ENCODE results near the gene TSSK3. TPM values are rescaled to one million over a fixed set of nuclear protein-coding genes. Genes with fewer than 3 reads are reported as not detected.
A peak's percentile ranks its signal among the peaks of the same experiment; 100 is the strongest.

TSSK3 gene
- total and polyA plus RNA-seq, 2 donors (not counting 1 experiment from before 2014, with no cell fraction given): 1.8 to 11.6 TPM

GRCh38 chr1:32352239-32352745 lies 10.0 kb upstream of the TSSK3 start:
- Mint-ChIP-seq H3K27me3 (no peaks in the 10 kb centered on the region), H3K4me3 (peak overlapping the region; percentile 88), H3K9me3 (ENCODE audit: insufficient read depth) (no peaks in the 10 kb centered on the region), H3K4me1 (peaks cover 22% of the 10 kb centered on the region), H3K27ac (peak overlapping the region; percentile 46)
- Histone ChIP-seq H3K4me2 (replicated peaks; ENCODE audit: low read depth, low read length, poor library complexity, severe bottlenecking) (peak overlapping the region; percentile 99), H3K27me3 (replicated peaks in 1 of 4; ENCODE audit: control extremely low read depth in 1 of 4, control insufficient read depth in 3 of 4, insufficient read depth in 4 of 4, low read length in 3 of 4) (no peaks in the 10 kb centered on the region), H3K9ac (ENCODE audit: low read length) (peak overlapping the region; percentile 80), H3K36me3 (replicated peaks in 1 of 2; ENCODE audit: control extremely low read depth in 1 of 2, control insufficient read depth in 1 of 2, extremely low read depth in 1 of 2, insufficient read depth in 2 of 2, low read length in 1 of 2) (no peaks in the 10 kb centered on the region), H3K9me3 (ENCODE audit: control extremely low read depth in 1 of 3, control insufficient read depth in 2 of 3, insufficient read depth in 1 of 3, low read length in 2 of 3) (peaks cover 0 to 15% (median 4%) of the 10 kb centered on the region in 3 donors), H3K4me1 (ENCODE audit: control insufficient read depth in 2 of 2, insufficient read depth in 2 of 2, low read length in 2 of 2) (peaks cover 14 to 27% of the 10 kb centered on the region in 2 donors), H3K4me3 (ENCODE audit: control extremely low read depth in 1 of 5, extremely low read depth in 1 of 5, insufficient read depth in 1 of 5, low read depth in 2 of 5, low read length in 4 of 5) (peak overlapping the region in 4 of 5 experiments; percentile 62 to 75 (median 65)), H3K27ac (ENCODE audit: low read length in 2 of 2) (peak overlapping the region; percentile 54 to 91), H2AFZ (ENCODE audit: insufficient read depth, low read depth, low read length, poor library complexity, severe bottlenecking) (peak overlapping the region; percentile 95), H4K20me1 (ENCODE audit: control insufficient read depth, insufficient read depth, low read length, poor library complexity, severe bottlenecking) (no peaks in the 10 kb centered on the region), H3K79me2 (ENCODE audit: control insufficient read depth, insufficient read depth, low read length) (no peaks in the 10 kb centered on the region)
- ChIA-PET CTCF (interaction anchor here (0.6 to 3.4 kb wide), 8 partner anchors 10 to 316 kb away, joined by 3 to 29 read pairs (median 3); partner anchors contain the start of gene MARCKSL1), POLR2A (interaction anchor here (0.6 to 3.6 kb wide), 5 partner anchors 8 to 279 kb away, joined by 3 to 51 read pairs (median 4); partner anchors contain the start of gene MARCKSL1)
- intact Hi-C loops (cut with micrococcal nuclease): loop anchor here (10.0 kb wide), 1 partner anchor 707 kb away; the partner anchor contains the start of gene PEF1
- ATAC-seq (ENCODE audit: low read depth) (no peak), DNase-seq (no peak)
- 45% methylated on average over 5 of the region's 8 CpGs for WGBS (ENCODE audit: insufficient coverage)
- TF ChIP-seq, protein P1, sequence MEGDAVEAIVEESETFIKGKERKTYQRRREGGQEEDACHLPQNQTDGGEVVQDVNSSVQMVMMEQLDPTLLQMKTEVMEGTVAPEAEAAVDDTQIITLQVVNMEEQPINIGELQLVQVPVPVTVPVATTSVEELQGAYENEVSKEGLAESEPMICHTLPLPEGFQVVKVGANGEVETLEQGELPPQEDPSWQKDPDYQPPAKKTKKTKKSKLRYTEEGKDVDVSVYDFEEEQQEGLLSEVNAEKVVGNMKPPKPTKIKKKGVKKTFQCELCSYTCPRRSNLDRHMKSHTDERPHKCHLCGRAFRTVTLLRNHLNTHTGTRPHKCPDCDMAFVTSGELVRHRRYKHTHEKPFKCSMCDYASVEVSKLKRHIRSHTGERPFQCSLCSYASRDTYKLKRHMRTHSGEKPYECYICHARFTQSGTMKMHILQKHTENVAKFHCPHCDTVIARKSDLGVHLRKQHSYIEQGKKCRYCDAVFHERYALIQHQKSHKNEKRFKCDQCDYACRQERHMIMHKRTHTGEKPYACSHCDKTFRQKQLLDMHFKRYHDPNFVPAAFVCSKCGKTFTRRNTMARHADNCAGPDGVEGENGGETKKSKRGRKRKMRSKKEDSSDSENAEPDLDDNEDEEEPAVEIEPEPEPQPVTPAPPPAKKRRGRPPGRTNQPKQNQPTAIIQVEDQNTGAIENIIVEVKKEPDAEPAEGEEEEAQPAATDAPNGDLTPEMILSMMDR (IDR thresholded peaks at IDR 0.05): no peak

- Histone ChIP-seq H3K9ac (ENCODE audit: low read length) (no peak overlapping the region), H3K27ac (ENCODE audit: low read length in 2 of 2) (no peak overlapping the region), H3K27me3 (replicated peaks in 1 of 4; ENCODE audit: control extremely low read depth in 1 of 4, control insufficient read depth in 3 of 4, insufficient read depth in 4 of 4, low read length in 3 of 4) (no peaks in the 10 kb centered on the region), H3K4me2 (replicated peaks; ENCODE audit: low read depth, low read length, poor library complexity, severe bottlenecking) (no peak overlapping the region), H3K36me3 (replicated peaks in 1 of 2; ENCODE audit: control extremely low read depth in 1 of 2, control insufficient read depth in 1 of 2, extremely low read depth in 1 of 2, insufficient read depth in 2 of 2, low read length in 1 of 2) (no peaks in the 10 kb centered on the region), H3K4me3 (ENCODE audit: control extremely low read depth in 1 of 5, extremely low read depth in 1 of 5, insufficient read depth in 1 of 5, low read depth in 2 of 5, low read length in 4 of 5) (no peak overlapping the region), H4K20me1 (ENCODE audit: control insufficient read depth, insufficient read depth, low read length, poor library complexity, severe bottlenecking) (no peaks in the 10 kb centered on the region), H3K79me2 (ENCODE audit: control insufficient read depth, insufficient read depth, low read length) (no peaks in the 10 kb centered on the region), H2AFZ (ENCODE audit: insufficient read depth, low read depth, low read length, poor library complexity, severe bottlenecking) (no peak overlapping the region), H3K9me3 (ENCODE audit: control extremely low read depth in 1 of 3, control insufficient read depth in 2 of 3, insufficient read depth in 1 of 3, low read length in 2 of 3) (peaks cover 0 to 15% (median 4%) of the 10 kb centered on the region in 3 donors), H3K4me1 (ENCODE audit: control insufficient read depth in 2 of 2, insufficient read depth in 2 of 2, low read length in 2 of 2) (peaks cover 14 to 27% of the 10 kb centered on the region in 2 donors)
- Mint-ChIP-seq H3K9me3 (ENCODE audit: insufficient read depth) (no peaks in the 10 kb centered on the region), H3K4me3 (peak overlapping the region; percentile 64), H3K27ac (peak overlapping the region; percentile 20), H3K27me3 (no peaks in the 10 kb centered on the region), H3K4me1 (peaks cover 22% of the 10 kb centered on the region)
- ATAC-seq (ENCODE audit: low read depth) (no peak), DNase-seq (no peak)
- CTCF ChIA-PET: interaction anchor here (0.8 to 3.4 kb wide), 6 partner anchors 11 to 132 kb away, joined by 3 to 29 read pairs (median 3); partner anchors contain the start of gene MARCKSL1
- POLR2A ChIA-PET: interaction anchor here (0.6 to 3.6 kb wide), 4 partner anchors 13 to 280 kb away, joined by 3 to 51 read pairs (median 3); partner anchors contain the start of gene MARCKSL1
- no peak for TF ChIP-seq EZH2 (IDR thresholded peaks at IDR 0.05; ENCODE audit: borderline replicate concordance, insufficient read depth, low read depth, low read length, poor library complexity, severe bottlenecking)
- TF ChIP-seq, protein P1 (IDR thresholded peaks at IDR 0.05): no peak
- intact Hi-C loops (cut with micrococcal nuclease): loop anchor here (10.0 kb wide), 1 partner anchor 708 kb away; the partner anchor contains the start of gene PEF1
- WGBS (ENCODE audit: insufficient coverage): 94% methylated on average over 2 of the region's 2 CpGs
Observed at GRCh38 chr1:32352831-32353383, 9.4 kb upstream of the TSSK3 start.

Measured in B cell (primary cell).